ENCODE results near the gene TRIM46.
A peak's percentile ranks its signal among the peaks of the same experiment; 100 is the strongest.

TRIM46 gene

DNA sequence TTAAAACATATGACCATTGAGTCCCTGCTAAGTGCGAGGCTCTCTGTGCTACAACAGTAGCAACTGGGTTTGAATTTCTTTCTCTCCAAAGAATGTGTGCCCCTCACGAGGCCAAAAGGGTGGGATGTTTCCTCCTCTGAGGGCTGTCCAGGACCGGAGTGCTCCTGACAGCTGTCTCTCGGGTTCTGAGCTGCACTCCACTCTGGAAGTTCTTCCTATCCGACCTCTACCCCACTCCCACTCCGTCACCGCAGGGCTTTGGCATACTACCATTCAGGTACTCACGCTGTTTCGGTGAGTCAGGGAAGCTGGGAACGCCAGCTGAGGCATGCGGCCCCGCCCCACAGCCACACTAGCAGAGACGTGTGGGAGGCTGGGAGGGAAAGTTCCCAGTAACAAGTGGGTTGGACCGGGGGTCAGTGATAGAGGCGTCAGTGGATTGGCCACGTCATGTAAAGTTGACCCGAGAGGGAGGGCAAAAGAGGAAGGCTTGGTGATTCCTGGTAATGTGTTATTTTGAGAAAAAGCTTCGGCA is 38.7 kb upstream of the TRIM46 start:
- peak; percentile 37 for DNase-seq (ENCODE audit: extremely low read depth, insufficient read length)
- peak overlapping the region; percentile 90 for H3K4me3 ChIP-seq (replicated peaks; ENCODE audit: low read depth, low read length)
- TF ChIP-seq, protein P1, sequence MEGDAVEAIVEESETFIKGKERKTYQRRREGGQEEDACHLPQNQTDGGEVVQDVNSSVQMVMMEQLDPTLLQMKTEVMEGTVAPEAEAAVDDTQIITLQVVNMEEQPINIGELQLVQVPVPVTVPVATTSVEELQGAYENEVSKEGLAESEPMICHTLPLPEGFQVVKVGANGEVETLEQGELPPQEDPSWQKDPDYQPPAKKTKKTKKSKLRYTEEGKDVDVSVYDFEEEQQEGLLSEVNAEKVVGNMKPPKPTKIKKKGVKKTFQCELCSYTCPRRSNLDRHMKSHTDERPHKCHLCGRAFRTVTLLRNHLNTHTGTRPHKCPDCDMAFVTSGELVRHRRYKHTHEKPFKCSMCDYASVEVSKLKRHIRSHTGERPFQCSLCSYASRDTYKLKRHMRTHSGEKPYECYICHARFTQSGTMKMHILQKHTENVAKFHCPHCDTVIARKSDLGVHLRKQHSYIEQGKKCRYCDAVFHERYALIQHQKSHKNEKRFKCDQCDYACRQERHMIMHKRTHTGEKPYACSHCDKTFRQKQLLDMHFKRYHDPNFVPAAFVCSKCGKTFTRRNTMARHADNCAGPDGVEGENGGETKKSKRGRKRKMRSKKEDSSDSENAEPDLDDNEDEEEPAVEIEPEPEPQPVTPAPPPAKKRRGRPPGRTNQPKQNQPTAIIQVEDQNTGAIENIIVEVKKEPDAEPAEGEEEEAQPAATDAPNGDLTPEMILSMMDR (IDR thresholded peaks at IDR 0.05; ENCODE audit: insufficient read depth, low read length, poor library complexity, severe bottlenecking): no peak
- peaks cover 9% of the 10 kb centered on the region for H3K36me3 ChIP-seq (ENCODE audit: control insufficient read depth, insufficient read depth, low read length)
- no peaks in the 10 kb centered on the region for H3K27me3 ChIP-seq (replicated peaks; ENCODE audit: control insufficient read depth, insufficient read depth, low read length)

GRCh38 chr1:155135415-155136028 is 38.1 kb upstream of the TRIM46 start, which contains the start of gene SLC50A1:
Gene SLC50A1 (plus strand): TSS chr1:155135852. CDS start chr1:155135912, 60 bp downstream.
- Histone ChIP-seq H3K36me3 (ENCODE audit: control insufficient read depth, insufficient read depth, low read length) (peaks cover 9% of the 10 kb centered on the region), H3K4me3 (replicated peaks; ENCODE audit: low read depth, low read length) (peak within 1 kb of the TSS; percentile 90), H3K27me3 (replicated peaks; ENCODE audit: control insufficient read depth, insufficient read depth, low read length) (no peaks in the 10 kb centered on the region)
- TF ChIP-seq, protein P1 (IDR thresholded peaks at IDR 0.05; ENCODE audit: insufficient read depth, low read length, poor library complexity, severe bottlenecking): no peak
- DNase-seq (ENCODE audit: extremely low read depth, insufficient read length): peak; percentile 97

GRCh38 chr1:155136748-155137147 is 36.9 kb upstream of the TRIM46 start:
- DNase-seq (ENCODE audit: extremely low read depth, insufficient read length): peak; percentile 38
- TF ChIP-seq, protein P1 (IDR thresholded peaks at IDR 0.05; ENCODE audit: insufficient read depth, low read length, poor library complexity, severe bottlenecking): no peak

GRCh38 chr1:155137154-155137949 is 36.3 kb upstream of the TRIM46 start:
- Histone ChIP-seq H3K36me3 (ENCODE audit: control insufficient read depth, insufficient read depth, low read length) (peaks cover 9% of the 10 kb centered on the region), H3K4me3 (replicated peaks; ENCODE audit: low read depth, low read length) (peak overlapping the region; percentile 70), H3K27me3 (replicated peaks; ENCODE audit: control insufficient read depth, insufficient read depth, low read length) (no peaks in the 10 kb centered on the region)
- TF ChIP-seq, protein P1 (IDR thresholded peaks at IDR 0.05; ENCODE audit: insufficient read depth, low read length, poor library complexity, severe bottlenecking): no peak
- DNase-seq (ENCODE audit: extremely low read depth, insufficient read length): no peak

More at GRCh38 chr1:155136748-155137147, 36.9 kb upstream of the TRIM46 start:
- Histone ChIP-seq H3K4me3 (replicated peaks; ENCODE audit: low read depth, low read length) (peak overlapping the region; percentile 70), H3K27me3 (replicated peaks; ENCODE audit: control insufficient read depth, insufficient read depth, low read length) (no peaks in the 10 kb centered on the region), H3K36me3 (ENCODE audit: control insufficient read depth, insufficient read depth, low read length) (peaks cover 9% of the 10 kb centered on the region)

DNA sequence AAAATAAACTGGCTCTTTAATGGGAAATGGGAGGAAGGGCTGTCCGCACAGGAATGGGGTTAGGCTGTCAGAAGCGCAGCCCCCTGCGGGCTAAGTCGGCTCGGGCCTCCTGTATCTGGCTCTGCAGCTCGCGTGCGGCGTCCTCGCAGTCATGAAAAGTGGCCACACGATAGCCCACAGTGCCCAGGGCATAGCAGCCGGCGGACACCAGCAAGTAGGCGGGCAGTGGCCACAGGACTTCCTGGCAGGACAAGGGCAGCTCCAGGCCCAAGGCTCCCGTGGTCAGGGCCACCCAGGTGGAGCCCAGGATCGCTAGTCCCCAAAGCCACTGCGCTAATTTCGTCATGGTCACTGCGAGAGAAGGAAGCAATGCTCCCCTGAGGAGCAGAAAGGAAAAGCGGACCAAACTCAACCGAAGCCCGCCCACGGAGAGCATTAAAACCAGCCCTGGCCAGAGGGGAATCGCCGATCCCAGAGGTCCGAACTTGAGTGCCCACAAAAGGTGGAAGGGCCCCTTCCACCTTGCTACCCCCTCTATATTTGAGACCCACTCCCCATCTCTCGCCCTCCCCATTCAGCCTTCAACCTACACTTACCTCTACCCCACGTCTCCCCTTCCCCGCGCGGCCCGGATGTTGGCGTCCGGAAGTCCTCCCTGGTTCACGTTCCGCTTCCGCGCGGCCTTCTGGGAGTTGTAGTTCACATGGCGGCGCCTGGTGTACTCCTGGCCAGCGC is 33.6 kb upstream of the TRIM46 start, which contains the start of gene DPM3:
Gene DPM3 (minus strand): TSS at position 637 of the 735 bp plus-strand sequence. CDS start 291 bp downstream, at position 346.
- DNase-seq (ENCODE audit: extremely low read depth, insufficient read length): peak; percentile 82
- TF ChIP-seq, protein P1 (IDR thresholded peaks at IDR 0.05; ENCODE audit: insufficient read depth, low read length, poor library complexity, severe bottlenecking): no peak
- H3K27me3 ChIP-seq (replicated peaks; ENCODE audit: control insufficient read depth, insufficient read depth, low read length): no peaks in the 10 kb centered on the region
- H3K36me3 ChIP-seq (ENCODE audit: control insufficient read depth, insufficient read depth, low read length): peaks cover 9% of the 10 kb centered on the region
- H3K4me3 ChIP-seq (replicated peaks; ENCODE audit: low read depth, low read length): peak within 1 kb of the TSS; percentile 84
